ENCODE data around the gene EHBP1. TPM values are rescaled to one million over a fixed set of nuclear protein-coding genes. Genes with fewer than 3 reads are reported as not detected.

The EHBP1 gene
- total and polyA plus RNA-seq, 2 experiments from 2014 or later, result 27.2 to 47.9 TPM

DNA sequence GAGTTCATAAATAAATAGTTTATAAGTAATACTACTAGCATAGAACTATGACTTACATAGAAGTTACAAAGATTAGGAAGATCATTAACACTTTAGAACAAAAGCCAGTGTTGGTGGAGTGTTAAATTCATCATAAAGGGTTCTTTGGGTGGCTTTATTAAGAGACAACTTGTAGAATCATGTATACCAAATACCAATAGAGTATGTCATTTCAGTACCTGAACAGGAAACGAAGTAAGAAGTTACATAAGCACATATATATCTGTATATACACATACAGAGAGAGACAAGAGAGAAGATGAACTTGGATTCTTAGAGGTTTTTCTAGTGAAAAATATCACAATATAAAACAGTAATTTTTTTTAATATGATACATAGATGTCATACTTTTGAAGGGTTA is 262.7 kb downstream of the EHBP1 start:
- Mint-ChIP-seq H3K9me3 (no peaks in the 10 kb centered on the region), H3K27ac (no peak overlapping the region), H3K4me1 (peaks cover 23% of the 10 kb centered on the region), H3K27me3 (ENCODE audit: insufficient read depth, low read depth, poor library complexity) (peaks cover 3% of the 10 kb centered on the region), H3K4me3 (no peak overlapping the region), H3K36me3 (ENCODE audit: low read depth) (no peaks in the 10 kb centered on the region)
- Histone ChIP-seq H3K27ac (ENCODE audit: low read depth) (no peak overlapping the region), H3K4me3 (no peak overlapping the region), H2AFZ (no peak overlapping the region), H3K27me3 (ENCODE audit: insufficient read depth) (no peaks in the 10 kb centered on the region), H3F3A (replicated peaks; ENCODE audit: low read depth) (no peaks in the 10 kb centered on the region), H3K9me2 (ENCODE audit: insufficient read depth) (no peaks in the 10 kb centered on the region), H3K4me2 (no peak overlapping the region), H4K20me1 (replicated peaks; ENCODE audit: insufficient read depth) (no peaks in the 10 kb centered on the region), H3K4me1 (ENCODE audit: insufficient read depth) (0 out of 2 replicates have a peak, but pooled peaks cover 6% of the 10 kb centered on the region), H3K79me2 (replicated peaks; ENCODE audit: insufficient read depth) (no peaks in the 10 kb centered on the region), H3K36me3 (ENCODE audit: insufficient read depth) (no peaks in the 10 kb centered on the region)
- TF ChIP-seq EZH2phosphoT487 (IDR thresholded peaks at IDR 0.05; ENCODE audit: unreplicated experiment) (no peak), ZNF114 (CRISPR knock-in tag; IDR thresholded peaks at IDR 0.05) (no peak), JUNB (IDR thresholded peaks at IDR 0.05; ENCODE audit: unreplicated experiment) (no peak), CREB1 (CRISPR knock-in tag; IDR thresholded peaks at IDR 0.05; ENCODE audit: low read depth) (no peak), STAT1 (IDR thresholded peaks at IDR 0.05; ENCODE audit: unreplicated experiment) (no peak), CTCF (conservative IDR thresholded peaks at IDR 0.05; ENCODE audit: low read depth in 2 of 2) (no peak), POLR2AphosphoS5 (IDR thresholded peaks at IDR 0.05; ENCODE audit: low read depth) (no peak), NANOG (IDR thresholded peaks at IDR 0.05; ENCODE audit: borderline replicate concordance) (no peak), REST (IDR thresholded peaks at IDR 0.05; ENCODE audit: unreplicated experiment) (no peak), ETS1 (IDR thresholded peaks at IDR 0.05) (no peak), ZNF462 (CRISPR knock-in tag; IDR thresholded peaks at IDR 0.05) (no peak), ZNF331 (CRISPR knock-in tag; IDR thresholded peaks at IDR 0.05; ENCODE audit: low read depth) (no peak), EZH2 (IDR thresholded peaks at IDR 0.05; ENCODE audit: low read depth, unreplicated experiment) (no peak)
- no peak for DNase-seq (ENCODE audit: low spot score)
- ATAC-seq, result no peak

All from GM23338 (cell line).